Cardiac fibroblast (primary cell): ENCODE measurements around the gene INSRR.

ENCODE experiments used
- DNase-seq, 2 donors: peaks; one replicate each; pipeline versions ENCODE4 v3.0.0 to v3.0.0-alpha.2; 2010; ENCODE audit warnings: low read depth in 2 of 2
- H3K4me3 ChIP-seq, 2 donors: replicated peaks in 1 of 2; 1 replicate in 1 of 2; 2 replicates in 1 of 2; pipeline ENCODE4 v1.5.1; 2011; ENCODE audit warnings: low read depth in 2 of 2, low read length in 2 of 2, mild to moderate bottlenecking in 2 of 2, moderate library complexity in 1 of 2
- CTCF ChIP-seq: IDR thresholded peaks from one replicate; pipeline ENCODE4 v1.5.1; 2011; ENCODE audit warnings: low read depth, mild to moderate bottlenecking, low read length, inconsistent platforms

The INSRR gene

GRCh38 chr1:156903328-156904091 lies 44.6 kb upstream of the INSRR start:
- H3K4me3 ChIP-seq, result no peak overlapping the region
- no peak for TF ChIP-seq CTCF
- DNase-seq, result no peak

DNA sequence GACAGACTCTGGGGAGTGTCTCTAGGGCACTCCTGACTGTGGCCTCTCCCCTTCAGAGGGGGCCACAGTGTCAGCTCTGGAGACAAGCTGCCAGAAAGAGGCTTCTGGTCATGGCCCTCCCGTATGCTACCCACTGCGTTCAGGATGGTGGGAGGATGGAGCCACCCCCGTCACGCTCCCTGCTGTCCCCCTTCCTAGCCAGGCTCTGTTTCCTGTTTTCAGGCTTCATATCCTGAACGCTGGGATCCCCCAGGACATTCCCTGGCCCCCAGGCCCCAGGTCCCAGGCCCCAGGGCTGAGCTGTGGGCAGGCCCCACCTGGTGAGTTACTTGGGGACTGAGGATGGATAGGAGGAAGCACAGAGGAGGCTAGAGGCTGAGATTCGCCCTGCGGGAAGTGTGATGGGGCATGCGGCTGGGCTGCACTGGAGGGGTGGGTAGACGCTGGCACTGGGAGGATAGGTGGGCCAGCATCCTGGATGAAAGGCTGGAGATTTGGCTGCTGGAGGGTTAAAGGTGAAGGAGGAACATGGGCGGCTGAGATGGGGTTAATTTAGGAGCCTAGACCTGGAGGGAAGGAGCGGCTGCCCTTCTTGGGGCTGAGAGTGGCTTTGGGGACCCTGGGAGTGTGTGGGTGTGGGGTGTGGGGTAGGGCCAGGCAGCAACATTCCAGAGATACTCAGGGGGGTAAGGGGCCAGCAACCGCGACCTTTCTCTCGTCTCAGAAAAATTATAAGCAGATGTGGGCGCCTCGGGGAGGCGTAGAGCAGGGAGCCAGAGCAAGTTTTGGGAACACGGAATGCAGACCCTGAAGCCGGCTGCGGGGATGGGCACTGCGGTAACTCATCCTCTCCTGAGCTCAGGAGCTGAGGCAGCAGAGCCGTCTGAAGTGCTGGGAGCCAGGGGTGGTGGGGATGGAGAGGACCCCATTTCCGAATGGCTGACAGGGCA lies 43.3 kb upstream of the INSRR start:
- no peak for TF ChIP-seq CTCF
- no peak overlapping the region for H3K4me3 ChIP-seq
- no peak for DNase-seq

DNA sequence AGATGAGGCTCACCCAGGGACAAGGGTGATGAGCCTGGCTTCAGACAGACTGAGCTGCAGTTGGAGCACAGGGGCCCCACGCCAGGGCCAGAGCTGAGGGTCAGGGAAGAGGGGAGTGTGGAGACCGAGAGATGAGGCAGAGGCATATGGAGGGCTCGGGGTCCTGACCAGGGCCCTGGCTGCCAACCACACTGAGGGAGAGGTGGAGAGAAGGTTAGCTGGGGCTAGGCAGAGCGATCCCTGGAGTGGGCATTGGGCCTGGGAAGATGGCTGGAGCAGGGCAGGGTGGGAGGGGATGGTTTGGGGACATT lies 42.6 kb upstream of the INSRR start:
- DNase-seq, result no peak
- H3K4me3 ChIP-seq, result no peak overlapping the region
- no peak for TF ChIP-seq CTCF

- DNase-seq, result no peak
- no peak overlapping the region for H3K4me3 ChIP-seq
- no peak for TF ChIP-seq CTCF
Observed at GRCh38 chr1:156900896-156901589, 42.1 kb upstream of the INSRR start.

DNA sequence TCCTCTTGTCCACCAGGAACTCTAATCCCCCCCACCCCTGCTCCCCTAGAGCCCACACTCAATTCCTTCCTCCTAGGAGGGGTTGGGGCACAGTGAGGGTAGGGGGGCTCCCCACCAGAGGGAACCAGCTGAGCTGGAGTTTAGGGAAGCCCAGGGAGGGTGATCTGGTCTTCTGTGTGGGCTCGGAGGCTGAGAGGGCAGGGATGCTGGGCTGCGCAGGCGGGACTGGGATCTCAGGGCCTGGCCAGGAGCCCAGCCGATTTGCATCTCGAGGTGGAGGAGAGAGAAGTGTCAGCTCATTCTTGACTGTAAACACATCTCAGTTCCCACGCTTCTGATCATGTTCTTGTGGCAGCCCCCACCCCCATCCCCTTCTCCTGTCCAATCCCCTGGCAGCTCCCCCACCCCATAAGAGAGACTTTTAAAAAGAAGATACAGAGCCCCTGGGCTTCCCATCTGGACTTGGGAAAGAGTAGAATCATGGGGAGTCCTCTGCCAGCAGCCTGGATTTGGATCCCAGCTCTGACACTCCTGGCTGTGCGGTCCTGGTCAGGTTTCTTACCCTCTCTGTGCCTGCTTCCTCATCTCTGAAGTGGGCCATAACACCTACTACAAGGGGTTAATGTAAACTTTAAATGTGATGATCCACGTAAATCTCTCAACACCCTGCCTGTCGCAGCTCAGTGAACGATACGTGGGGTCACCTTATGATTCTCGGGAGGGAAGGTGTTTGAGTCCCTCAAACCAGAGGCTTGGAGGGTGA lies 41.2 kb upstream of the INSRR start:
- TF ChIP-seq CTCF, result no peak
- peak; percentile 45 to 70 for DNase-seq
- no peak overlapping the region for H3K4me3 ChIP-seq

GRCh38 chr1:156898971-156899664 lies 40.2 kb upstream of the INSRR start:
- no peak overlapping the region for H3K4me3 ChIP-seq
- no peak for DNase-seq
- TF ChIP-seq CTCF, result no peak
